Astrocyte of the spinal cord (primary cell): Measurements from ENCODE around the gene DNAH8.

ENCODE experiments used
- DNase-seq: peaks from one replicate; pipeline ENCODE4 v3.0.0; 2011; ENCODE audit warnings: low read depth, low spot score
- H3K4me3 ChIP-seq: 2 replicates; pipeline ENCODE4 v1.5.1; 2011; ENCODE audit warnings: low read depth, mild to moderate bottlenecking, low read length, moderate library complexity
- CTCF ChIP-seq: IDR thresholded peaks from 2 replicates; pipeline ENCODE4 v1.5.1; 2012; ENCODE audit warnings: low read depth, mild to moderate bottlenecking, low read length, inconsistent platforms
- in situ Hi-C: cut with HindIII; loops from 2 replicates; pipeline ENCODE4 v1.10.0; 2017; ENCODE audit warnings: low sequenced_read_pairs

The DNAH8 gene

GRCh38 chr6:39008737-39009136, 293.6 kb downstream of the DNAH8 start:
- DNase-seq: no peak
- TF ChIP-seq CTCF: no peak
- H3K4me3 ChIP-seq: no peak overlapping the region
- in situ Hi-C loops: no loop called here

DNA sequence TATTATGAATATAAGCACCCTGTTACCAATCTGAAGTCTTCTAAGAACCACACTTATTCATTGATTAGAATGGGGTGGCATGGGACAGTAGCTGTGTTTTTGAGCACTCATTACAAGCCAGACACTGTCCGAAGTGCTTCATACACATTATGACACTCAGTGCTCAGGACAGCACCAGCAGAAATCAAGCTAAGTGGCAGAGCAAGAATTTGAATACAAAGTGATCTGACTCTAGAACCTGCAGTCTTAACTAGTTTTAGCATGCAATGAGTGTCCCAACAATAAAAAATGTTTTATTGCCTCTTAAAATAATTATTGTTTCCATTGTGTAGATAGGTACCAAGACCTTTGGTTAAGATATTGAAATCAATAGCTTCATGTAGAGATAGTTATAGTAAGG, 294.4 kb downstream of the DNAH8 start:
- in situ Hi-C loops: no loop called here
- DNase-seq: no peak
- H3K4me3 ChIP-seq: no peak overlapping the region
- no peak for TF ChIP-seq CTCF

- in situ Hi-C loops: no loop called here
- no peak for TF ChIP-seq CTCF
- no peak overlapping the region for H3K4me3 ChIP-seq
- DNase-seq: no peak
Measured at GRCh38 chr6:39016839-39017546, 301.9 kb downstream of the DNAH8 start.

- no peak for DNase-seq
- no peak for TF ChIP-seq CTCF
Measured at GRCh38 chr6:39017547-39017880, 302.4 kb downstream of the DNAH8 start.

DNA sequence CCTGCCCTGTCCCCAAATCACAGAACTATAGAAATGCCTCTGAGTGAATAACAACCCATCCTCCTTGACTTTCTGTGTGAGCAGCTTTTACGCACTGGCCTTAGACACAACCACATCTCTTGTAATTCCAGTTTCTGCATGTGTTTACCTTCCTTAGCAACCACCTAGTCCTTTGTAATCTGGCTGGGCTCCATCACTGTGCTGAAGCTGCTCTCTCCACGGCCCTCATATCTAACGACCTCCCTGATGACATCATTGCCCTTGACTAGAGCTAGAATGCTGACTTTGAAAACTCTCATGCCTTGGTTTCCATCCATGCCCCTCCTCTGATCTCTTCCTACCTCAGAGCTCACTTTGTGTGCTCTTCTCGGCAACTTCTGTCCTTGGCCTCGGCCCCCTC, 303.0 kb downstream of the DNAH8 start:
- H3K4me3 ChIP-seq: no peak overlapping the region
- no peak for DNase-seq
- TF ChIP-seq CTCF: no peak
- in situ Hi-C loops: no loop called here

More at GRCh38 chr6:39017547-39017880, 302.4 kb downstream of the DNAH8 start:
- H3K4me3 ChIP-seq: no peak overlapping the region
- in situ Hi-C loops: no loop called here

GRCh38 chr6:39020136-39020535, 305.0 kb downstream of the DNAH8 start:
- no peak overlapping the region for H3K4me3 ChIP-seq
- DNase-seq: no peak
- in situ Hi-C loops: no loop called here
- TF ChIP-seq CTCF: no peak
